OCI-LY7 (cell line): ENCODE results near the gene CLSTN3.

ENCODE experiments used
- CTCF ChIP-seq: fragments of 200-600 bp; sonication (generic); conservative IDR thresholded peaks from 2 replicates; pipeline ENCODE4 v1.5.1; 2014; ENCODE audit warnings: mild to moderate bottlenecking, antibody characterized with exemption, low read length, moderate library complexity, mixed read lengths
- EZH2phosphoT487 ChIP-seq: fragments of 200-600 bp; sonication (generic); IDR thresholded peaks from 2 replicates; pipeline ENCODE4 v1.6.1; 2018; ENCODE audit warnings: low read depth, borderline replicate concordance, mild to moderate bottlenecking, mixed run types, antibody characterized with exemption, low read length, moderate library complexity, mixed read lengths

- TF ChIP-seq CTCF (no peak), EZH2phosphoT487 (no peak)
Measured at GRCh38 chr12:7154042-7154441, 23.9 kb downstream of the CLSTN3 start.
